ENCODE measurements around the gene PARD3.

PARD3 gene

GRCh38 chr10:34477249-34477648, 337.8 kb downstream of the PARD3 start:
- FAIRE-seq (no peak), DNase-seq (ENCODE audit: insufficient read length, low spot score) (no peak)

- FAIRE-seq (no peak), DNase-seq (ENCODE audit: insufficient read length, low spot score) (no peak)
Measured at GRCh38 chr10:34476608-34477007, 338.5 kb downstream of the PARD3 start.

DNA sequence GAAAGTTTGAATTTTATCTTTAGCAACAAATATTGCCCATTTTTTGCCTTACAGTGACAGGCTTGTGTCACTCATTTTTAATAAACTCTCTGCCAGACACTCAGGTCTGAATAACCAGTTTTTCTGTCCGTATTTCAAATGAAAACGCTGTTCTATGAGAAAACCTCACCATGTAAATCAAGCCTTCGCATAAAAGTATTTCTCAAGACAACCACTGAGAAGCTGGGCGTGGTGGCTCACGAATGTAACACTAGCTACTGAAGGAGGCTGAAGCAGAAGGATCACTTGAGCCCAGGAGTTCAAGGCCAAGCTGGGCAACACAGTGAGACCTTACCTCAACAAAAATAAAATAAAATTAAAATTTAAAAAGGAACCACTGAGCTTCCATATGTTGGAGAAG, 339.3 kb downstream of the PARD3 start:
- FAIRE-seq = no peak

GRCh38 chr10:34475274-34475646, 339.8 kb downstream of the PARD3 start:
- no peak for FAIRE-seq
- no peak for DNase-seq (ENCODE audit: insufficient read length, low spot score)

More for the DNA sequence above, 339.3 kb downstream of the PARD3 start:
- no peak for DNase-seq (ENCODE audit: insufficient read length, low spot score)

GRCh38 chr10:34474555-34475273, 340.4 kb downstream of the PARD3 start:
- no peak for FAIRE-seq

GRCh38 chr10:34474009-34474376, 341.1 kb downstream of the PARD3 start:
- no peak for DNase-seq (ENCODE audit: insufficient read length, low spot score)
- FAIRE-seq = no peak

More at GRCh38 chr10:34474555-34475273, 340.4 kb downstream of the PARD3 start:
- DNase-seq (ENCODE audit: insufficient read length, low spot score) = no peak

- DNase-seq (ENCODE audit: insufficient read length, low spot score) = no peak
- FAIRE-seq = no peak
Measured at GRCh38 chr10:34473174-34474008, 341.7 kb downstream of the PARD3 start.

DNA sequence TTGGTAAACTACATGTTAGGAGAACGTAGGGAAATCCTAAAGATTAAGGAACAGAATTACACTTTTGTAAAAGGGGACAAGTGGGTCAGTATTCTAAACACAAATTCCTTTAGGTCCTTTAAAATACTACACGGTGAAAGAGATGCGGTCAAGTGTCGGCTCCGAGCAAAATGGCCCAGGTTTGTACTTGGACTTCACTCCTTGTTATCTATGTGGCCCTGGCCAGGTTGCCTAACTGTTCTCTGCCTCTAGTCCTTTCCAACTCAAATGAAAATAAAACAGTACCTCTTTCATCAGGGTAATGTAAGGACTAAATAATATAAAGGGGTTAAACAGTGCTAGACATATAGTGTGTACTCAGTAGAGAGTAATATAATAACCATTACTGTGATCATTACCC, 344.8 kb downstream of the PARD3 start:
- FAIRE-seq (no peak), DNase-seq (ENCODE audit: insufficient read length, low spot score) (no peak)

- FAIRE-seq = peak; percentile 18
Measured at GRCh38 chr10:34469446-34469845, 345.6 kb downstream of the PARD3 start.

GRCh38 chr10:34467902-34468301, 347.2 kb downstream of the PARD3 start:
- FAIRE-seq (no peak), DNase-seq (ENCODE audit: insufficient read length, low spot score) (no peak)

More at GRCh38 chr10:34469446-34469845, 345.6 kb downstream of the PARD3 start:
- DNase-seq (ENCODE audit: insufficient read length, low spot score) = no peak

DNA sequence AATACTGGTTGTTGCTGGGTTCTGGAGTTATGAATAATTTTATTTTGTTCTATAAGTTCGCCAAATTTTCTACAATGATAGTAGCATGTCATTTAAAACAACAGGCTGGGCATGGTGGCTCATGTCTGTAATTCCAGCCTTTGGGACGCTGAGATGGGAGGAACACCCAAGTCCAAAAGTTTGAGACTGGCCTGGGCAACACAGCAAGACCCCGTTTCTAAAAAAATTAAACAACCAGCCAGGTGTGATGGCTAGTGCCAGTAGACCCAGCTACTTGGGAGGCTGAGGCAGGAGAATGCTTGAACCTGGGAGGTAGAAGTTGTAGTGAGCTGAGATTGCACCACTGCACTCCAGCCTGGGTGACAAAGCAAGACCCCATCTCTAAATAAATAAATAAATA, 347.7 kb downstream of the PARD3 start:
- DNase-seq (ENCODE audit: insufficient read length, low spot score) (no peak), FAIRE-seq (no peak)

DNA sequence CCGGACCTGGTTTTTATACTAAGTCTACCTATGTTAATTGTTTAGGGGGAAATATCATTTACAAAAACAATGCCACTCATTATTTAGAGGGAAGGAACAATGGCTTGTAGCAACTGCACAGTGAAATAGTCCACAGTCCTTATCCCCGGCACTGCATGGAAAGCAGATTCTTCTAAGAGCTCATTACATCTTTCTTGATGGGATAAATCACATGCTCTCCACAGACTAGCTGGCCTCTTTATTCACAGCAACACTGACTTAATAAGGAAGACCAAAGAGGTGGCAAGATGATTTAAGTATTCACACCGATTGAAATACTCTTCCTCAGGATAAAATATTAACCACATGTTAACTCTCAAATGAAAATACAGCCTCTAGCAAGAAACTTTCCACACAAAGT, 349.4 kb downstream of the PARD3 start:
- DNase-seq (ENCODE audit: insufficient read length, low spot score) = no peak
- FAIRE-seq = no peak

DNA sequence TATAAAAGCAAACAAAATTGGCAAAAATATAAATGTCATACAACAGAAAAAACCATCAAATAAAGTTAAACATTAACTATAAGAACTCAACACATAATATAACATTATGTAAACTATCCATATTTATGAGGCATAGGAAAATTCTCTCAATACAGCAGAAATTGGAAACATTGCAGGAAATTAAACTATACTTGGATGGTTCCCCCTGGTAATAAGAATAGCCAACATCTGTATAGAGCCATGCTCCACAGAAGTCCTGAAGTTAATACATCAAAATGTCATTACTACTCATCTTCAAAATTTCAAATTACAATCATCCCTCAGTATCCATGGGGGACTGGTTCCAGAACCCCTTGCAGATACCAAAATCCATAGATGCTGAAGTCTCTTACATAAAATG, 350.5 kb downstream of the PARD3 start:
- no peak for FAIRE-seq

DNA sequence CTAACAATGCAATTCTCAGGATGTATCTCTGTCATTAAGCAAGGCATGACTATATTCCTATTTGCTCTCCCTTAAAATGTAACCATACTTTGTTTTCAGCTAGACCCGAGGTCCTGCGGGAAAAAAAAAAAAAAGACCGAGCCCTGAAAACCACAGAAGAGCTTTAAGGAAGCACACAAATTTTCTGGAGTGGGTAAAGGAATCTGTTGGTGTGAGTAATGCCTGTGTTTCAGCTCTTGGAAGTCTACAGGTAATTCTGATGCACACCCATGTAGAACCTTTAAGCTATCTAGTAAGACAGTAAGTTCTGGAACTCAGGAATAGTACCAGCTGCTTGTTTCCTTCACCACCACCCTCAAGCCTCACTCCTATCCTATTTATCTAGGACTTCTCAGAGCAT, 351.1 kb downstream of the PARD3 start:
- FAIRE-seq (no peak), DNase-seq (ENCODE audit: insufficient read length, low spot score) (no peak)

More for the DNA sequence above, 350.5 kb downstream of the PARD3 start:
- DNase-seq (ENCODE audit: insufficient read length, low spot score) = no peak

DNA sequence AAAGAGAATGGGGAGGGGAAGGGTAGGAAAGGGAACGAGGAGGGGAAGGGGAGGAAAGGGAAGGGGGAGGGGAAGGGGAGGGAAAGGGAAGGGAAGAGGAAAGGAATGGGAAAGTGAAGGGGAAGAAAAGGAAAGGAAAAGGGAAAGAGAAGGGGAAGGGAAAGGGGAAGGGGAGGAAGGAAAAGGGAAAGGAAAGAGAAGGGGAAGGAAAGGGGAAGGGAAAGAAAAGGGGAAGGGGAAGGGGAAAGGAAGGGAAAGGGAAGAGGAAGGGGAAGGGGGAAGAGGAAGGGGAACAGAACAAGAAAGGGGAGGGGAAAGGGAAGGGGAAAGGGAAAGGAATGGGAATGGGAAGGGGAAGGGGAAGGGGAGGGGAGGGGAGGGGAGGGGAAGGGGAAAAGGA, 352.1 kb downstream of the PARD3 start:
- DNase-seq (ENCODE audit: insufficient read length, low spot score) (no peak), FAIRE-seq (no peak)

- DNase-seq (ENCODE audit: insufficient read length, low spot score) (no peak), FAIRE-seq (no peak)
Measured at GRCh38 chr10:34462056-34462455, 353.0 kb downstream of the PARD3 start.

DNA sequence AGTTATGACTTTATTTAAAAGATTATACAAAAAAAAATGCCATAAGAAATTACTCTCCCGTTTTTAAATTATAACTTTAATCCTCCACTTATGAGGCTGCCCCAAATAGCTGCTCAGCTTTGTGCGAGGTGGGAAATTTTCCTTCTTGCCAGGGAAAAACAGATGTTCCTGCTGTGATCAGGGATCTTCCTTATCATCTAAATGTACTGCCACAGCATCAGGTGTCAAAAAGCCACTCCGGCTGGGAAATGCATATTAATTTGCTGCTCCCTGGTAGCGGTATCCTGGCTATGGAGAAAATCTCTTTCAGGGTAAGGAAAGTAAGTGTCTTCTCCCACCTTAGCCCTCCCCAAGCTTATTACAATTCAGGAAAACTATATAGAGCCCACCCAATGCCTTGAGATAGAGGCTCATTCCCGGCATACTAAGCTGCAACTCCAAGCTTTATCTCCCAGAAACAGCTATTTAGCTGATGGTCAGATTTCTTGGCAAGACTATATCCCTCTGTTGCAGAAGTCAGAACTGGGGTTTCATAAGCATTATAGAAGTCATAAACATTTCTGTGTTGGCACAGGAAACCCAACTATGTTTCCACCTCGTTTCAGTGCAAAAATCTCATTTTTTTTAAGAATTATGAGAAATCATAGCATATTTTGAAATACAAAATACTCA, 360.4 kb downstream of the PARD3 start:
- FAIRE-seq (no peak), DNase-seq (ENCODE audit: insufficient read length, low spot score) (no peak)

DNA sequence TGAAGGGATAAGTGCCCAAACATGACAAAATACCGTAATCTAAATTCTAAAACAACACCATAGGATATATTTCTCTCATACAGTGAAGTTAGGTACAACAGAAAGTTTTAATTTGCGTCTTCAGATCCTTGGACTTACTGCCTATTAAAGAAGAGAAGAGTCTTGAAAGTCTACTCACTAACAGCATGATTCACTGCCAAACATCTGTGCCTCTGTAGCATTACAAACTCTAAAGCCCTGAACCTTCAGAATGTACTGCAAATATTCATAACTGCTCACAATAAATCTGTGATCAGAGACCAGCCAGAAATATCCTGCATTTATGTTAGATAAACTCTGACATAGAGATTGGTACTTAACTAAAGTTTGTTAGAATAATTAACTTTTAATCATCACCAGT, 365.3 kb downstream of the PARD3 start:
- FAIRE-seq (no peak), DNase-seq (ENCODE audit: insufficient read length, low spot score) (no peak)

GRCh38 chr10:34446049-34446448, 369.0 kb downstream of the PARD3 start:
- DNase-seq (ENCODE audit: insufficient read length, low spot score) (no peak), FAIRE-seq (peak; percentile 31)

GRCh38 chr10:34444223-34445183, 370.6 kb downstream of the PARD3 start:
- FAIRE-seq (no peak), DNase-seq (ENCODE audit: insufficient read length, low spot score) (no peak)
